GM21528 (cell line): ENCODE measurements around the gene ZNHIT3.

Source experiments
- ATAC-seq: cut with Tn5 transposase; IDR thresholded peaks from one replicate; pipeline ENCODE4 v1.9.1; 2021; ENCODE audit warnings: mild to moderate bottlenecking, moderate library complexity; ENCODE audit not compliant: unreplicated experiment, low FRiP score

Gene ZNHIT3

DNA sequence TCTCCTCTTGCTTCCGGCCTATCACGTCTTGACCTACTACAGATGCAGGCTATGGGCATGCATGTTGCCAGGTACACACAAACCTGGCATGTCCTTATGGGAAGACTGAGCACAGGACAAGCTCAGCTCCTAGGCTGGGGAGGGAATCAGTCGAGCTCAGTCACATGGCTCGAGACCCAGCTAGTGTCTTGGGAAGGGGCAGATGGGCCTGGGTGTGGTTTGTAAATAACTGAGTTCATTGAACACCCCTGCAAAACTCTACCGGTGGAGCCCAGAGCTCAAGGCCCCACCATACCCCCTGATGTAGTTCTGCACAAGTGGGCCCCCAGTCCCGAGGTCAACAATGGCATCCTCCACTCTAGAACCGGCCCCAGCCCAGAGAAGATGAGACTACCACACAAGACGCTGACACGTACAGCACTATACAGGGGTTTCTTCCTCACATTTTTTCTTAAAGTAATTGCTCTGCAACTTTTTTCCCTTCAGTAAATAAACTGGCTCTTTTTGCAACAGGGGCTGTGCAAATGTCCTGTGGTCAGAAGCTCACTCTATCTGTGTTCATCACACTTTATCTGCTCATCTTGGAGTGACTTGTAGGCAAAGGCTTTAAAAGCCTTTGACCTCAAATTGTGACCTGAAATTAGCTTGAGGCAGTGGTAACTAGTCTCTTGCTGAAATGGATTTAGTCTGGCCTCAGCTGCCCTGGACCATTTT, 22.9 kb downstream of the ZNHIT3 start:
- ATAC-seq: no peak

DNA sequence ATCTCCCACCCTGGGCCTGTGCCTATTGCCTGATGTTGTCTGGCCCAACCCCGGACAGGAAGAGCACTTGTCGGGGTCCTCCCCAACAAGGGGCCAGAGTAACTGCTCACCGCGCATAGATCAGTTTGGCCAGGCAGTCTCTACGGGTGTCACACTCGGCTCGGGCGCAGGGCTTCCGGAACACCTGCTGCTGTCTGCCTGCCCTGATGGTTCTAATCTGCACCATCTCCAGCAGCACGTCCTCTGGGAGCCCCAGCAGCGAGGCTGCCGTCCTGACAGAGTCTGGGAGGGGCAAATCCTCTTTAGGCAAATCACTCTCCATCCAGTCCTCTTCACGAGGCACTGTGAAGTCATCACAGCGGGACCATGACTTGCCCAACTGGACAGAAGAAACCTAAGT, 24.2 kb downstream of the ZNHIT3 start:
- ATAC-seq: no peak

DNA sequence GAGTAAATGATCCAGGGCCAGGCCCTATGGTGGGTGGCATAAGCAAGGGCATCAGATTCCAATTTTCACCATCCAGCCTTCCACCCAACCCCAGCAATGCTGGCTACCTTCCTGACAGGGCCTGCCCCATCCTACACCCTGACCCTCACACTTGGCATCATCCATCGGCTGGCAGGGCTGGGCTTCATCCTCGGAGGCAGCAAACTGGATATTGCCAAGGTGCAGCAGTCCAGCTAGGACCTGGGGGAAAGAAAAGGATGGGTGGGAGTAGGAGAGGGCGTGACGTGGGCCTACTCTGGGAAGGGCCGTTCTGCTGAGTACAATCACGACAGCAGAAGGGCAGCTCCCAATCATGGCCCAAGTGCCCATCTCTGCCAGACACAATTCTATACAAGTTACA, 24.7 kb downstream of the ZNHIT3 start:
- ATAC-seq: no peak

DNA sequence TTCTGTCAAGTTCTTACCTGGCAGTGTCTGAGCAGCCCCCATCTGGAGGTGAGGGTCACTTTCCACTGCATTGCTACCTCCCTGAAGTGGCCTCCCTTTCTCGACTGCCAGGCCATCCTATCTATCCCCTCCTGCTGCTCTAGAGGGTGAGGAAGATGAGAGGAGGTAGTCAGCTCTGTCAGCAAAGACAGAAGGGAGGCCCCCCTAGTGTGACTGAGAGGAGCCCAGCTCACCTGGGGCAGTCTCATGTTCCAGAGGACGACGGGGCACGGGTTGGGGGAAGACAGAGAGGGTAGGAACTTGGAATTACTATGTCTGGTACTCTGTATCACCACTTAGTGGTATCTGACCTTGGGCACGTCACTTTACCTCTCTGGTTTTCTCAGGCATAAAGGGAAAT, 26.2 kb downstream of the ZNHIT3 start:
- no peak for ATAC-seq

DNA sequence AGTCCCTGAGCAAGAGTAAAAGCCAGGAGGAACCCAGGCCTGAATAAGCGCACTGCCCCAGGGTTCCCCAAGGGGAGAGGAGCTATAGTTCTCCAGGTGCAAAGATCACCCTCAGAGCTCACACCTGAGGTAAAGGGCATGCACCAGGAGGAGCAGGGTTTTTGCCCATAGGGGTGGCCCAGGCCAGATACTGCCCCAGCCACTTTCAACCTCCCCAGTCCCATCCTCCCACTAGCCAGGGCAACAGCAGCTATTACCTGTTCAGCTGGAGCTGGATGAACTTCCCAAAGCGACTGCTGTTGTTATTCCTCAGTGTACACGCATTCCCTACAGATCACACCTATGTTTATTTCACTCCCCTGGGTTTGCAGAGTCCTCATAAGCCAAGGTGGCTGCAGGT, 28.4 kb downstream of the ZNHIT3 start:
- ATAC-seq: no peak

DNA sequence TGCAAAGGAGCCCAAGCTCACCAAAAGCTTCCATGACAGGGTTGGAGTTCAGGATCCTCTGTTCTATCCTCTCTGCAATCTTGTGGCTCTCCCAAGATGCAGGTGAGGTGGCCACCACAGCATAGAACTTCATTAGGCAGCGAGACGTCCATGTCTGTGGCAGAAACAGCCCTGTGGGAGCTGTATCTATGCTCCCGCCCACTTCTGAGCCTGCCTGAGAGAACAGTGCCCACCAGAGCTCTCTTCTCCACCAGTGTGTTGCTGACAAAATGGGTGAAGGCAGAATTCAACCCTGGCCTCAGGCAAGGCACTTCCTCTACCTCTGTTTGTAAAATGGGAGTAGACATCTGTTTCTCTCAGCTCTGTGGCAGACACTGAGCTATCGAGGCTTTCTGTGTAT, 29.4 kb downstream of the ZNHIT3 start:
- ATAC-seq: no peak

DNA sequence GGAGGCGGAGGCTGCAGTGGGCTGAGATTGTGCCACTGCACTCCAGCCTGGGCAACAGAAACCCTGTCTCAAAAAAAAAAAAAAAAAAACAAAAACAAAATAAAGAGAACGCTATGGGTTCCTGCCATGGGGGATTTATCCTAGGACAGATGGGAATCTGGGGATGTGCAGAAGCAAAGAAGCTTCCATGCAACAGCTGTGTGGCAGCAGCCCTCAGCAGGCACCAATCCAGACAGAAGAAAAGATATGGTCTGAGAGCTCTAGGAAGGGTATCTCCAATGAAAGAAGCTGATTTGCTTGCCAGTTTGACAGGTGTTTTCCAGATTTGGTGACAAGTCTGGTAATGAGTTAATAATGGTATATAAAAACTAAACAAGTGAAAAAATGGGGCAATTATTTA, 36.6 kb downstream of the ZNHIT3 start:
- ATAC-seq: no peak

DNA sequence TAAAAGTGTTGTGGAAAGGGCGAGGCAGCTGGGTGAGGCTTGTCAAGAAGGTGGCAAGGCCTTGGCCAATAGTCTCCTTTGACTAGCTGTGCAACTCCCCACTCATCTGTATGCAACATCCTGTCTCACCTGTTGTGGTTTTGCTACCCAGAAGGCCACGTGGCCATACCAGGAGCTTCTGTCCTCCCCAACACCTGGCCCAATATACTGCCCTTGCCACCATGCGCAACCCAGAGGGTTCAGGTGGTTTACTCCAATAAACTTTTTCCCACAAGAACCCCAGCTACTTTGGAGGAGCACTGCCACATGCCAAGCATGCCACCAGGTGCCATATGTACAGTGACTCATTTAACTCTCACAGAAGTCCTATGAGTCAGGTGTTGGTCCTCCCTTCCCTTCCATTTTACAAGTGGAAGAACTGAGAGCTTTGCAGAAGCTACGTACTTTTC, 38.0 kb downstream of the ZNHIT3 start:
- no peak for ATAC-seq

DNA sequence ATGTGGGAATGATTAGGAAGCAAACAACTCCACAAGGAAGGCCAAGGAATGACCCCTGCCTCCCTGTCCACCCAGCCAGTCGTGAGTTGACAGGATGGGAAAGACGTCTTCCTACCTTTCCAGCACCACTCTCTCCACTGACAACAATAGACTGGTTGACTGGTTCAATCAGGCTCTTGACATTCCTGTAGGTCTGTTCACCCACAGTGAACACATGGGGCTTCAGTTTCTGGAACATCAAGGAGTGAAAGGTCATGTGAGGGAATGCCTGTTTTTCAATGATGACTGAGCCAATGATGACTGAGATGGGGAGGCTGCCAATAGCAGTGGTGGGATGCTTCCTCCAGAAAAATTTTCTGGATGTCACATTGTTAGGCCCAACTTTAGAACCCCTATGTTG, 38.6 kb downstream of the ZNHIT3 start:
- ATAC-seq: no peak

DNA sequence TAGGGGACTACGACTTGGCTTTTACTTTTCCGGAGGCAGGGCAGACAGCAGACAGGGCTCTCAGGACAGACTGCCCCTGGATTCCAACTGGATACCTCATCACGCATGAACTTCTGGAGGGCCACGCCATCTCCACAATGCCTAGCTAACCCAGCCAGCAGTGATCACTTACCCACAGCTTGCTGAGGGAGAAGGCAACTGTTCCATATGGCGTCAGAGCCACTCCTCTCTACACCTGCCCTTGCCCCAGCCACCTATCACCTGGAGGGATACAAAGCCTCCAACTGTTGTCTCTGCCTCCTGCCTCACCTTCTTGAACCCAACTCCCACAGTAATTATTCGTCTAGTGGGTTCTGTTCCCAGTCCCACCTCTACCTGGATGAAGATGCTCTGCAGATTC, 39.4 kb downstream of the ZNHIT3 start:
- no peak for ATAC-seq

DNA sequence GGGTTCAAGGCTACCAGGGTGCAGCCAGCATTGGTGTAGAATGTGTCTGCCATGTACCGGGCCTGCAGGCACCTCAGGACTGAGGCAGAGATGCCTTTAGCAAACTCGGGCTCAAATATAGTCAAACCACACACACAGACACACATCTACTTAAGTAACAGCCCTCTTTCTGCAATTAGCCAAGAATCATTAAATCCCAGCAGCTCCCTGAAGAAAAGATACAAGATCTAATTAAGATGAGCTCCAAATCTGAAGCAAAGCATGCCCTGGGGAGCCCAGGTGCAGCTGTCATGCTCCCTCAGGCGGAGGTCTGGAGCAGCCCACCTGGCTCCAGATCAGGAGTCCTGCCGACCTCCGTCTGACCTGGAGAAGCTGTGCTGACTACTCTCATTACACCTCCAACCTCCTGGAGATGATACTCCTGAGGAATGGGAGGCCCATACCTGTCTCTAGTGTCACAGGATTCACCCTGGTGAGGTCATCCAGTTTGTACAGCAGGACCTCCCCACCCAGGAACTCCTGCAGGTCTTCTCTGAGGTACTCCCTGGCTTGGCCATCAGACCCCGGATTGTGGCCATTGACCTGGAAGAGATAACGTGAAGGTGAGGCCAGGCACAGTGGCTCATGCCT, 41.3 kb downstream of the ZNHIT3 start:
- no peak for ATAC-seq

DNA sequence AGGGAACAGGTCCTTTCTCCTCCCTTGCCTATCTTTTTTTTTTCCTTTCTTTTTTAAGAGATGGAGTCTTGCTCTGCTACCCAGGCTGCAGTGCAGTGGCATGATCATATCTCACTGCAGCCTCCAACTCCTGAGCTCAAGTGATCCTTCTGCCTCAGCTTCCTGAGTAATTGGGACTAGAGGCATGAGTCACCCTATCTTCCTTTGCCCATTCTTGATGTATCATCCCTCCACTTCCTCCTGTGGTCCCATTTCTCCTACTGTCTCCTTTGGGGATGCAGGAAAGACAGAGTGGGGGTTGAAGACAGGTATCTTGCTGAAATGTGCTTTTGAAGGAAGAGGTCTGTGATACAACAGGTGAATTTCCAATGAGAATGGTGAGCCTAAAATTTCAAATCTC, 42.6 kb downstream of the ZNHIT3 start:
- ATAC-seq: no peak

DNA sequence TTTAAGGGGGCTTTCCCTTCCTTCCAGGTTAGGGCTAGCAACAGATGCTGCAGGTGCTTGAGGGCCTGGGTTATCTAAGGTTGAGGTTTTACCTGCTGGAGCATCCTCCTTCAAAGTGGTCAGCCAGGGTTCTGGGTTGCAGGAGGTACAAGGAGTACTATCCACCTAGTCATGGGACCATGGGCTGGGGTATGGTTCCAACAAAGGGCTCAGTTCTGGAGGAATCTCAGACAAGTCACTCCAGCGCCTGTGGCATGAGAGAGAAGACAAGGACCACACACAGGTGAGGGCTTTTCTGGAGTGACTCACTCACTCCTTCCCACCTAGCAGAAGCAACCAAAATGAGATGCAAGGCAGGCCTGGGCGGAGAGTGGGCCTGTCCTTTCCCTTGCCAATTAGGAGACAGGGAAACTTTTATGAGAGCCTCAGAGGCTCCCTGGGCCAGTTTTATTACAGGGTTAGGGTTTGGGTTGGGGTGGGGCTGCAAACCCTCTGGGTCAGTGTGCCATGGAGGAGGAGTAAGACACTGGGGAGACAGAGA, 46.0 kb downstream of the ZNHIT3 start:
- no peak for ATAC-seq

DNA sequence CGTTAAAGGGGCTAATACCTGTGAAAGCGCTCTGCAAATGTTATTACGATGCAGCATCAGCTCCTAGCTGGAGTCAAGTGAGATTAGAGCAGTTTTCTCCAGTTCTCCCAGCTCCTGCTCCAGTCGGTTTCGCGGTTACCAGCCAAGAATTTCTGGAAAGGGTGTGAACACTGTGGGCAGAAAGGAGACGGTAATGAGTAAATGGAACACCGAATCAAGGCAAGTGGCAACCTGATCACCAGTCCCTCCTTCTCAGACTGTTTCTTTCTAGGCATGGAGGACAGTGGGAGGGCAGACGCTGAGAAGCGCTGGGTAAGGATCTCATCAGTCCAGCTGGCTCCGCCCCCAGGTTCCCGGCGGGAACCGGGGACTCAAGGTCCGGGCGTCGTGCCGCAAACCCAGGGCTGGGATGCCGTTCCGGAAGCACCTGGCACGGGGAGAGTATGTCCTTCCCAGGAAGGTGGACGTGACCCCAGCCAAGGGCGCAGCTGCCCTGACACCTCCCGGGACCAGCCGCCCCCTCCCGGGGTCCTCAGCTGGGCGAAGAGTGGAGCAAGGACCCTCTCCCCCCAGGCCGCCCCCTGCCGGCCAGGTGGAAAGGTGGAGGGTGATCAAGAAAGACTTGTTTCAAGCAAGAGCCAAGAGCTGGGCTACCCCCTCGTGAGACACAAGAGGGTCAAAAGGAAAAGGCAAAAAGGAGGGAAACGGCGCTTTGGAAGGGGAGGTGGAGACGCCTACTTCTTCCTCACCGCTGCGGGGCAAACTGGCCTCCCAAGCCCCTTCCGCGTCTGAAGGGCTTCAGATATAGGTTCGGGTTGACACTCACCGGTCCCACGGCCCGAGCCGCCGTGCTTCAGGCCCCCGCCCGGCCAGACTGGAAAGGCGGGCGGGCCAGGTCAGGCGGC, 47.7 kb downstream of the ZNHIT3 start:
- ATAC-seq: peak; percentile 43

DNA sequence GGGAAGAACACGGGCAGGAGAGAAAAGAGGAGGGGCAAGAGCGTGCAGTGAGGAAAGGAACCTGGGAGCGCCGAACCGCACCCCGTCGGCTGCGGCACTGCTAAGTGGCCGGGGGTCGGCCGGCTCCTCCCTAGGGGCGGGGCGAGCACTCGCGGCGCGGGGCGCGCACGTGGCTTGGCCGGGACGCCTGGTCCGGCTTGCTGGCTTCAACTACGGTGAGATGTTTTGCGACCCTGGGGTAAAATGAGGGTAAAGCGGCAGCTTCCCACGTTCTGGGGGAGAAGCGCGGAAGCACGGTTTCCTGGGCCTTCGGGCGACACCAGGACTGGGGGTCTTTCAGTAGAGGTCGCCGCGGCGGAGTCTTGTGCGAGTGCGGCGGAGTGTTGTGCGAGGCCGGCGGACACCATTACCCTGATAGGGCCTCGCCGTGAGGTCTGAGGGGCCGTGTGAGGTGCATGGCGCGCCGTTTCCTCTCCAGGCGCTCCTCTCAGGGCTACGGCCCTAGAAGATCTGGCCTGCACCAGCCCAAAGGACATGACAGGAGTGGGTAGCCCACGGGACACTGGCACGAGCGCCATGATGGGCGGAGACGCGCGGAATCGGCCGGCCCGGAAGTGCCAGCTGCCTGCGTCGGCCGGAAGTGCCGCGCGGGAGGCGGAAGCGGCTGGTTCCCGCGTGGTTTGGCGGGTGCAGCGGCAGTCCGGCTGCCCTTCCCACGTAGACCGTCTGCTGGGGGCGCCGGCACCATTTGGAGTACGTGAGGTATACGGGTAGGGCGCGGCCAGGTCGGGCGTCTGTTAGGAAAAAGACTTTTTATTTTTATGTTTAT, 48.6 kb downstream of the ZNHIT3 start, which contains the start of the genes MYO19 and PIGW:
Gene MYO19, minus strand, starts transcription at position 29 of the 829 bp plus-strand sequence. CDS start 2,330 bp downstream, outside the sequence.
Gene PIGW, plus strand, starts transcription at position 148 of the 829 bp plus-strand sequence. CDS start 2,115 bp downstream, outside the sequence.
- ATAC-seq: peak; percentile 81

DNA sequence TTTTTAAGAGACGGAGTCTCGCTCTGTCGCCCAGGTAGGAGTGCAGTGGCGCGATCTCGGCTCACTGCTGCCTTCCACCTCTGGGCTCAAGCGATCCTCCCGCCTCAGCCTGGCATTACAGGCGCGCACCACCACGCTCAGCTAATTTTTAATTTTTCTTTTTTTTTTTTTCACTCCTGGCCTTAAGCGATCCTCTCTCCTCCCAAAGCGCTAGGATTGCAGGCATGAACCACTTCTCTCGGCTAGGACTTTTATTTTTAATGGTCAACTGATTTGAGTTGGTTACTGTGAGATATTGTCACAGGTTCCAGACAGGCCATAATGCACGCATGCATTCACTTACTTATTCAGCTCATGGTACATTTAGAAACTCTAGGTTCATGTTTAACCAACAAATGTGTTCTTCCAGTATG, 49.2 kb downstream of the ZNHIT3 start:
- no peak for ATAC-seq

DNA sequence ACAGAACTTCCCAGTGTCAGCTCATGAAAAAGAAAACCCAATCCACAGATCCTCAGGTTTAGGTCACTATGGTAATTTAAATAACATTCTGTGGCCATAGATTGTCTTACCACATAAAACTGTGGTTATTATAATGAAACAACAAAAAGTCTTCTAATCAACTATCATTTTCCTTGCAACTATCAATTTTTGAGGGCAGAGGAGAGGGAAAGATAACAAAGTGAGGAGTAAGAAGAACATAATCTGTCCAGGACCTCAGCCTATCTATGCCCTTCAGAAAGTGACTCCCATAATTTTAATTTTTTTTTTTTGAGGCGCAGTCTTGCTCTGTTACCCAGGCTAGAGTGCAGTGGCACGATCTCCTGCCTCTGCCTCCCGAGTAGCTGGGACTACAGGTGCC, 54.2 kb downstream of the ZNHIT3 start:
- ATAC-seq: no peak

DNA sequence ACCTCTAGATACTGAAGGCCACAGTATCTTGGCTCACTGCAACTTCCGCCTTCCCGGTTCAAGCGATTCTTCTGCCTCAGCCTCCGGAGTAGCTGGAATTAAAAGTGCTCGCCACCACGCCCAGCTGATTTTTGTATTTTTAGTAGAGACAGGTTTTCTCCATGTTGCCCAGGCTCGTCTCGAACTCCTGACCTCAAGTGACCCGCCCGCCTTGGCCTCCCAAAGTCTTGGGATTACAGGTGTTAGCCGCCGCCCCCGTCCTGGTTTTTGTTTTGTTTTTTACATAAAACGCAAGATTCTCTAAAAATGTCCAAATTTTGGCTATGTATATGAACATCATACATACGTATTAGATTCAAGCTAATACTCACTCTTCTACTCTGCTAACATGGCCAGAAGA, 56.3 kb downstream of the ZNHIT3 start:
- no peak for ATAC-seq

DNA sequence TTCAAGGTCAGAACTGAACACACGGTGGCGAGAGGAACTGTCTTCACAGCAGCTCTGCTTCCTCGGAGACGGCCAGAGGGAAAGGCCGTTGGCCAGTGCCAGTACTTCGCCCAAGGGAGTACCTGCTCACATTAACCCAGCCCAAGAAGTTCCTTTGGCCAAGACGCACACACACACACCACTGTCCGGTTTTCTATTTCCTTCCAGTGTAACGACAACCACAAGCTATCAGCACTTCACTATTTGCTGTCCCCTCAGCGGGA, 57.5 kb downstream of the ZNHIT3 start:
- peak; percentile 18 for ATAC-seq
